SK-N-SH (cell line): ENCODE results near the gene SENP1. TPM values are rescaled to one million over a fixed set of nuclear protein-coding genes. Genes with fewer than 3 reads are reported as not detected.

Experiments
- CTCF ChIA-PET: fragments of 300-600, 350-600 bp; formaldehyde crosslinking; extraction: SDS; loops from one replicate; lab custom pipeline; 2021; lab: Yijun Ruan, JAX
- POLR2A ChIA-PET: fragments of 350-600 bp; sonication (Branson Sonifier 250); formaldehyde crosslinking; extraction: SDS; loops from one replicate; lab custom pipeline; 2020; ENCODE audit warnings: antibody characterized with exemption, inconsistent platforms; lab: Yijun Ruan, JAX
- DNase-seq: peaks from one replicate; pipeline ENCODE4 v3.0.0; 2012
- H2AFZ ChIP-seq: fragments of 200-600 bp; sonication (generic); 2 replicates; pipeline ENCODE4 v1.8.1; 2016; ENCODE audit warnings: antibody characterized with exemption, mild to moderate bottlenecking, low read depth
- H3F3A ChIP-seq: fragments of 200-600 bp; sonication (generic); replicated peaks from 2 replicates; pipeline ENCODE3; 2016; ENCODE audit warnings: antibody characterized with exemption, mild to moderate bottlenecking; ENCODE audit not compliant: insufficient read depth
- H3K27ac ChIP-seq, 2 experiments: fragments of 200-500 bp in 1 of 2; fragments of 200-600 bp in 1 of 2; sonication (Bioruptor generic) in 1 of 2; sonication (generic), shearing (Covaris generic) in 1 of 2; 2 replicates each; pipeline versions ENCODE4 v1.5.1 to v1.6.1; 2014 to 2016; ENCODE audit warnings: low read depth in 2 of 2, inconsistent platforms in 1 of 2, low read length in 1 of 2, mild to moderate bottlenecking in 1 of 2, mixed read lengths in 1 of 2
- H3K27me3 ChIP-seq: fragments of 200-600 bp; sonication (generic), shearing (Covaris generic); 2 replicates; pipeline ENCODE4 v1.6.1; 2016; ENCODE audit warnings: mixed run types; ENCODE audit not compliant: insufficient read depth
- H3K36me3 ChIP-seq, 2 experiments: fragments of 200-500 bp in 1 of 2; fragments of 200-600 bp in 1 of 2; sonication (Bioruptor generic) in 1 of 2; sonication (generic) in 1 of 2; replicated peaks in 1 of 2; 2 replicates each; pipeline versions ENCODE3 to v1.5.1; 2014 to 2016; ENCODE audit warnings: low read length in 1 of 2, mild to moderate bottlenecking in 1 of 2; ENCODE audit not compliant: insufficient read depth in 2 of 2, control insufficient read depth in 1 of 2
- H3K4me1 ChIP-seq, 2 experiments: fragments of 200-500 bp in 1 of 2; fragments of 200-600 bp in 1 of 2; sonication (Bioruptor generic) in 1 of 2; sonication (generic), shearing (Covaris generic) in 1 of 2; 2 replicates each; pipeline versions ENCODE4 v1.5.1 to v1.6.1; 2014 to 2016; ENCODE audit warnings: low read depth in 1 of 2, low read length in 1 of 2, mixed run types in 1 of 2; ENCODE audit not compliant: insufficient read depth in 2 of 2, control insufficient read depth in 1 of 2
- H3K4me2 ChIP-seq: fragments of 200-600 bp; sonication (generic), shearing (Covaris generic); 2 replicates; pipeline ENCODE4 v1.6.1; 2017; ENCODE audit warnings: mixed run types
- H3K4me3 ChIP-seq, 2 experiments: fragments of 200-500 bp in 1 of 2; fragments of 200-600 bp in 1 of 2; sonication (Bioruptor generic) in 1 of 2; sonication (generic), shearing (Covaris generic) in 1 of 2; 2 replicates each; pipeline versions ENCODE4 v1.5.1 to v1.8.1; 2014 to 2016; ENCODE audit warnings: low read depth in 2 of 2, inconsistent platforms in 1 of 2, low read length in 1 of 2, mild to moderate bottlenecking in 1 of 2, mixed read lengths in 1 of 2, moderate library complexity in 1 of 2
- H3K79me2 ChIP-seq: fragments of 200-600 bp; sonication (generic); 2 replicates; pipeline ENCODE4 v1.8.1; 2017; ENCODE audit warnings: mild to moderate bottlenecking; ENCODE audit not compliant: insufficient read depth
- H3K9ac ChIP-seq: fragments of 200-600 bp; sonication (generic); 2 replicates; pipeline ENCODE4 v1.6.1; 2017; ENCODE audit warnings: mixed run types
- H3K9me2 ChIP-seq: fragments of 200-600 bp; sonication (generic); 2 replicates; pipeline ENCODE4 v1.6.1; 2017; ENCODE audit warnings: mixed run types
- H3K9me3 ChIP-seq: fragments of 200-600 bp; sonication (generic); 2 replicates; pipeline ENCODE4 v1.6.1; 2017; ENCODE audit warnings: mixed run types, mild to moderate bottlenecking, moderate library complexity
- H4K20me1 ChIP-seq: fragments of 200-600 bp; sonication (generic); 2 replicates; pipeline ENCODE4 v1.6.1; 2017; ENCODE audit warnings: mild to moderate bottlenecking, mixed run types; ENCODE audit not compliant: insufficient read depth
- CHD2 ChIP-seq: fragments of 150-350 bp; IDR thresholded peaks from 2 replicates; pipeline ENCODE4 v1.6.1; 2018; ENCODE audit warnings: low read length; ENCODE audit not compliant: partially characterized antibody
- EP300 ChIP-seq, 2 experiments: IDR thresholded peaks; 2 replicates each; pipeline versions ENCODE4 v1.4.0 to v1.6.1; 2012; ENCODE audit warnings: borderline replicate concordance in 1 of 2, low read depth in 1 of 2, low read length in 1 of 2
- EZH2phosphoT487 ChIP-seq: fragments of 200-600 bp; sonication (generic); IDR thresholded peaks from 2 replicates; pipeline ENCODE4 v1.6.1; 2017; ENCODE audit warnings: low read depth, mixed run types, mild to moderate bottlenecking, antibody characterized with exemption, moderate library complexity, borderline replicate concordance
- FOSL2 ChIP-seq: IDR thresholded peaks from 2 replicates; pipeline ENCODE4 v1.4.0; 2012; ENCODE audit warnings: low read depth, mild to moderate bottlenecking, moderate library complexity, borderline replicate concordance
- FOXM1 ChIP-seq: IDR thresholded peaks from 2 replicates; pipeline ENCODE4 v1.4.0; 2012; ENCODE audit warnings: low read depth, mild to moderate bottlenecking
- GABPA ChIP-seq: IDR thresholded peaks from 2 replicates; pipeline ENCODE4 v1.4.0; 2012; ENCODE audit warnings: low read depth, mild to moderate bottlenecking
- JUND ChIP-seq: IDR thresholded peaks from 2 replicates; pipeline ENCODE4 v1.4.0; 2012
- MEF2A ChIP-seq: IDR thresholded peaks from 2 replicates; pipeline ENCODE4 v1.4.0; 2012; ENCODE audit warnings: low read depth, borderline replicate concordance
- NFIC ChIP-seq: IDR thresholded peaks from 2 replicates; pipeline ENCODE4 v1.4.0; 2012; ENCODE audit warnings: borderline replicate concordance
- NRF1 ChIP-seq: IDR thresholded peaks from 2 replicates; pipeline ENCODE4 v1.6.1; 2012; ENCODE audit warnings: low read depth, mild to moderate bottlenecking, low read length
- POLR2AphosphoS5 ChIP-seq: IDR thresholded peaks from 2 replicates; pipeline ENCODE4 v1.6.1; 2012; ENCODE audit warnings: low read depth, low read length
- RFX5 ChIP-seq: IDR thresholded peaks from 2 replicates; pipeline ENCODE4 v1.6.1; 2012; ENCODE audit warnings: mild to moderate bottlenecking, improper control_type of control experiment, low read length
- RXRA ChIP-seq: IDR thresholded peaks from 2 replicates; pipeline ENCODE4 v1.4.0; 2012; ENCODE audit warnings: low read depth, mild to moderate bottlenecking, borderline replicate concordance
- TEAD4 ChIP-seq: IDR thresholded peaks from 2 replicates; pipeline ENCODE4 v1.4.0; 2012; ENCODE audit warnings: mild to moderate bottlenecking, borderline replicate concordance; ENCODE audit not compliant: insufficient read depth
- YY1 ChIP-seq: IDR thresholded peaks from 2 replicates; pipeline ENCODE4 v1.4.0; 2012; ENCODE audit warnings: low read depth, mild to moderate bottlenecking
- WGBS: methylation state at CpG from one replicate; pipeline ENCODE4 v1.1.6; 2017; ENCODE audit warnings: low lambda C conversion rate; 5-methylcytosine and 5-hydroxymethylcytosine counted together
- polyA plus RNA-seq, 3 experiments: library from polyadenylated mRNA; depleted of rRNA; stranded (reverse); fragments of >200 nt; gene quantifications; 2 replicates each; pipeline ENCODE4 v1.2.3, GENCODE V29; 2012
- TF ChIP-seq, protein P1 (sequence below): fragments of 150-350 bp; IDR thresholded peaks from 2 replicates; pipeline ENCODE4 v1.6.1; 2016; ENCODE audit warnings: mild to moderate bottlenecking, low read depth, low read length
- TF ChIP-seq, protein P2 (sequence below): IDR thresholded peaks from 2 replicates; pipeline ENCODE4; 2012
- TF ChIP-seq, protein P3 (sequence below): fragments of 150-350 bp; IDR thresholded peaks from 2 replicates; pipeline ENCODE4 v1.6.1; 2017; ENCODE audit warnings: antibody characterized with exemption, low read length, low read depth, borderline replicate concordance
- TF ChIP-seq, protein P4 (sequence below): IDR thresholded peaks from 2 replicates; pipeline ENCODE4 v1.4.0; 2012; ENCODE audit warnings: low read depth, borderline replicate concordance
- TF ChIP-seq, protein P5 (sequence below): IDR thresholded peaks from 2 replicates; pipeline ENCODE4 v1.4.0; 2012; ENCODE audit warnings: low read depth
- TF ChIP-seq, protein P6 (sequence below): IDR thresholded peaks from 2 replicates; pipeline ENCODE4 v1.4.0; 2012; ENCODE audit warnings: low read depth, borderline replicate concordance

Gene SENP1
- polyA plus RNA-seq, 1 of the 3 experiments (the other 2 are of a cell fraction): 5.6 TPM

DNA sequence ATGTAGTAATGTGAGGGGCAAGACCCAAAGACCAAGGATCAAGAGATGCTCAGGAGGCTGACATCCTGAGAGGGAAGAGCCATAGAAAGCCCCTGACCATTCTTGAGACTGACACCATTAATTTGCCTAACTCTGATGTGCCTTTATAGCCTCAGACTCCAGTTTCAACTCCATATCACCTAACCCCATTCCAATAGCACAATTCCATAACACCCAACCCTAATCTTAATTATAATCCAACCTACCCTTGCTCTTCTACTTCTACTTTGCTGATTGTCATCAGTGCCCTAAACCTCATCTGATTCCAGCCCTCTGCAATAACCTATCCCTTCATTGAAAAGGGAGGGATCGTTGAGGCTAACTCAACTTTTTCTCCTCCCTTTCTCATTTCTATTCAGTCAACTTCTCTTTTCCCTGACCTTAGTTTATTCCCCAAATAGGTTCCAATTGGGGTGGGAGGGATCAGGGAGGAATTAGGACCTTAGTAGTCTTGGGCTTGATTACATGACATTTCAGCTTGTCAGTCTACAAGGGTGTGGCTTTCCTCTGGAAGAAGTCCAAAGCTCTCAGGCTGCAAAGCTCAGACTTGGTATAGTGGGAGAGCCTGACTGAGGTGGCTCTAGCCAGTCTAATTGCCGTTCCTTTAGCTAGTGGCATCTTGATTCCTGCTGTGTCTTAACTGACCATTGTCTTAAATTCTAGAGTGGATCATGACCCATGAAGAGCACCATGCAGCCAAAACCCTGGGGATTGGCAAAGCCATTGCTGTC is 16.4 kb upstream of the SENP1 start:
- H3K4me1 ChIP-seq: peaks cover 6 to 7% of the 10 kb centered on the region in 2 experiments; a peak in 3 of 4 replicates
- CTCF ChIA-PET: no interaction called here
- TF ChIP-seq RXRA: no peak
- TF ChIP-seq, protein P1, sequence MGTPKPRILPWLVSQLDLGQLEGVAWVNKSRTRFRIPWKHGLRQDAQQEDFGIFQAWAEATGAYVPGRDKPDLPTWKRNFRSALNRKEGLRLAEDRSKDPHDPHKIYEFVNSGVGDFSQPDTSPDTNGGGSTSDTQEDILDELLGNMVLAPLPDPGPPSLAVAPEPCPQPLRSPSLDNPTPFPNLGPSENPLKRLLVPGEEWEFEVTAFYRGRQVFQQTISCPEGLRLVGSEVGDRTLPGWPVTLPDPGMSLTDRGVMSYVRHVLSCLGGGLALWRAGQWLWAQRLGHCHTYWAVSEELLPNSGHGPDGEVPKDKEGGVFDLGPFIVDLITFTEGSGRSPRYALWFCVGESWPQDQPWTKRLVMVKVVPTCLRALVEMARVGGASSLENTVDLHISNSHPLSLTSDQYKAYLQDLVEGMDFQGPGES: no peak
- TF ChIP-seq, protein P2, sequence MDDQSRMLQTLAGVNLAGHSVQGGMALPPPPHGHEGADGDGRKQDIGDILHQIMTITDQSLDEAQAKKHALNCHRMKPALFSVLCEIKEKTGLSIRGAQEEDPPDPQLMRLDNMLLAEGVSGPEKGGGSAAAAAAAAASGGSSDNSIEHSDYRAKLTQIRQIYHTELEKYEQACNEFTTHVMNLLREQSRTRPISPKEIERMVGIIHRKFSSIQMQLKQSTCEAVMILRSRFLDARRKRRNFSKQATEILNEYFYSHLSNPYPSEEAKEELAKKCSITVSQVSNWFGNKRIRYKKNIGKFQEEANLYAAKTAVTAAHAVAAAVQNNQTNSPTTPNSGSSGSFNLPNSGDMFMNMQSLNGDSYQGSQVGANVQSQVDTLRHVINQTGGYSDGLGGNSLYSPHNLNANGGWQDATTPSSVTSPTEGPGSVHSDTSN: no peak
- TF ChIP-seq, protein P3, sequence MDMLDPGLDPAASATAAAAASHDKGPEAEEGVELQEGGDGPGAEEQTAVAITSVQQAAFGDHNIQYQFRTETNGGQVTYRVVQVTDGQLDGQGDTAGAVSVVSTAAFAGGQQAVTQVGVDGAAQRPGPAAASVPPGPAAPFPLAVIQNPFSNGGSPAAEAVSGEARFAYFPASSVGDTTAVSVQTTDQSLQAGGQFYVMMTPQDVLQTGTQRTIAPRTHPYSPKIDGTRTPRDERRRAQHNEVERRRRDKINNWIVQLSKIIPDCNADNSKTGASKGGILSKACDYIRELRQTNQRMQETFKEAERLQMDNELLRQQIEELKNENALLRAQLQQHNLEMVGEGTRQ: no peak
- TF ChIP-seq, protein P4, sequence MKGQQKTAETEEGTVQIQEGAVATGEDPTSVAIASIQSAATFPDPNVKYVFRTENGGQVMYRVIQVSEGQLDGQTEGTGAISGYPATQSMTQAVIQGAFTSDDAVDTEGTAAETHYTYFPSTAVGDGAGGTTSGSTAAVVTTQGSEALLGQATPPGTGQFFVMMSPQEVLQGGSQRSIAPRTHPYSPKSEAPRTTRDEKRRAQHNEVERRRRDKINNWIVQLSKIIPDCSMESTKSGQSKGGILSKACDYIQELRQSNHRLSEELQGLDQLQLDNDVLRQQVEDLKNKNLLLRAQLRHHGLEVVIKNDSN: no peak
- TF ChIP-seq NRF1: no peak
- TF ChIP-seq, all 33 proteins: peak for 0
- no peaks in the 10 kb centered on the region for H3K27me3 ChIP-seq
- H3F3A ChIP-seq: no peaks in the 10 kb centered on the region
- no peaks in the 10 kb centered on the region for H3K9me3 ChIP-seq
- H3K9ac ChIP-seq: no peak overlapping the region
- POLR2A ChIA-PET: no interaction called here
- no peak for DNase-seq
- no peaks in the 10 kb centered on the region for H3K9me2 ChIP-seq
- no peak overlapping the region for H3K4me3 ChIP-seq
- 94% methylated on average over 1 of the region's 2 CpGs for WGBS
- H3K79me2 ChIP-seq: peaks cover 29% of the 10 kb centered on the region
- no peaks in the 10 kb centered on the region for H4K20me1 ChIP-seq
- H2AFZ ChIP-seq: no peak overlapping the region
- H3K4me2 ChIP-seq: no peak overlapping the region
- H3K27ac ChIP-seq: no peak overlapping the region
- H3K36me3 ChIP-seq: peaks cover 23 to 43% of the 10 kb centered on the region in 2 experiments

DNA sequence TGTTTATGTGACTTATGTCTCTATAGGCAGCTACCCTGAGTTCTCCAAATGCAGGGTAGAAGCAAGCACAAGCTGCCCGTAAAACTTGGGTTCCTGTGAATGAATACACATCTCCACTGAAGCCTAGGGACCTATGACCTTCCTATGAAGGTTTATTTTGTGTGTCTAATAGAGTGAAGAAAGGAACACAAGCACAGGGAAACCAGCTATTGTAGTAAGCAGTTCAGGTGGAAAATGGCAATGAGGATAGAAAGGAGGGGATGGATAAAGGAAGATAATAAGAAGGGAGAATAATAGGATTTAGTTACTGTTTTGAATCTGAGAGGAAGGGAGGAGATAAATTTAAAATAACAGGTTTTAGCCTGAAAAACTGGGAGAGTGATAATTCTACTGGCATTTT is 15.6 kb upstream of the SENP1 start:
- no peaks in the 10 kb centered on the region for H3K9me2 ChIP-seq
- H3F3A ChIP-seq: no peaks in the 10 kb centered on the region
- ChIA-PET POLR2A (no interaction called here), CTCF (interaction anchor here (0.5 kb wide), 1 partner anchor 76 kb away, joined by 3 read pairs; no protein-coding TSS in a partner anchor)
- no peaks in the 10 kb centered on the region; the same call in 1 of the 2 replicates for H3K27me3 ChIP-seq
- no peaks in the 10 kb centered on the region for H3K9me3 ChIP-seq
- no peak overlapping the region for H3K4me2 ChIP-seq
- peaks cover 22 to 36% of the 10 kb centered on the region in 2 experiments for H3K36me3 ChIP-seq
- no peaks in the 10 kb centered on the region for H4K20me1 ChIP-seq
- no peak overlapping the region for H3K27ac ChIP-seq
- WGBS: 100% methylated on average over 1 of the region's 1 CpG
- H3K4me1 ChIP-seq: peaks cover 6 to 7% of the 10 kb centered on the region in 2 experiments; a peak in 3 of 4 replicates
- H3K79me2 ChIP-seq: peaks cover 29% of the 10 kb centered on the region
- no peak for DNase-seq
- no peak overlapping the region for H3K9ac ChIP-seq
- H2AFZ ChIP-seq: no peak overlapping the region
- TF ChIP-seq, protein P5, sequence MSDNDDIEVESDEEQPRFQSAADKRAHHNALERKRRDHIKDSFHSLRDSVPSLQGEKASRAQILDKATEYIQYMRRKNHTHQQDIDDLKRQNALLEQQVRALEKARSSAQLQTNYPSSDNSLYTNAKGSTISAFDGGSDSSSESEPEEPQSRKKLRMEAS: no peak
- no peak for TF ChIP-seq RXRA
- no peak for TF ChIP-seq EZH2phosphoT487
- no peak for TF ChIP-seq JUND
- TF ChIP-seq EP300 (IDR thresholded peaks at IDR 0.05; ENCODE audit: borderline replicate concordance in 1 of 2, low read depth in 1 of 2, low read length in 1 of 2): no peak
- TF ChIP-seq CHD2: no peak
- TF ChIP-seq YY1: no peak
- TF ChIP-seq NFIC: no peak
- TF ChIP-seq POLR2AphosphoS5: no peak
- no peak for TF ChIP-seq FOSL2
- TF ChIP-seq TEAD4: no peak
- no peak for TF ChIP-seq MEF2A
- TF ChIP-seq GABPA: no peak
- TF ChIP-seq, protein P6, sequence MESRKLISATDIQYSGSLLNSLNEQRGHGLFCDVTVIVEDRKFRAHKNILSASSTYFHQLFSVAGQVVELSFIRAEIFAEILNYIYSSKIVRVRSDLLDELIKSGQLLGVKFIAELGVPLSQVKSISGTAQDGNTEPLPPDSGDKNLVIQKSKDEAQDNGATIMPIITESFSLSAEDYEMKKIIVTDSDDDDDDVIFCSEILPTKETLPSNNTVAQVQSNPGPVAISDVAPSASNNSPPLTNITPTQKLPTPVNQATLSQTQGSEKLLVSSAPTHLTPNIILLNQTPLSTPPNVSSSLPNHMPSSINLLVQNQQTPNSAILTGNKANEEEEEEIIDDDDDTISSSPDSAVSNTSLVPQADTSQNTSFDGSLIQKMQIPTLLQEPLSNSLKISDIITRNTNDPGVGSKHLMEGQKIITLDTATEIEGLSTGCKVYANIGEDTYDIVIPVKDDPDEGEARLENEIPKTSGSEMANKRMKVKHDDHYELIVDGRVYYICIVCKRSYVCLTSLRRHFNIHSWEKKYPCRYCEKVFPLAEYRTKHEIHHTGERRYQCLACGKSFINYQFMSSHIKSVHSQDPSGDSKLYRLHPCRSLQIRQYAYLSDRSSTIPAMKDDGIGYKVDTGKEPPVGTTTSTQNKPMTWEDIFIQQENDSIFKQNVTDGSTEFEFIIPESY: no peak
- no peak for TF ChIP-seq FOXM1
- TF ChIP-seq RFX5: no peak
- no peak overlapping the region for H3K4me3 ChIP-seq
